Activated CD8-positive, alpha-beta memory T cell treated with anti-CD3 and anti-CD28 coated beads, Interleukin-2, amount 50 U/mL, for 24 hours (primary cell): ENCODE results near the gene TOMM22.

ENCODE experiments used
- DNase-seq: peaks from one replicate; pipeline ENCODE4 v3.0.0-alpha.2; 2020; ENCODE audit errors: extremely low read depth

The TOMM22 gene

DNA sequence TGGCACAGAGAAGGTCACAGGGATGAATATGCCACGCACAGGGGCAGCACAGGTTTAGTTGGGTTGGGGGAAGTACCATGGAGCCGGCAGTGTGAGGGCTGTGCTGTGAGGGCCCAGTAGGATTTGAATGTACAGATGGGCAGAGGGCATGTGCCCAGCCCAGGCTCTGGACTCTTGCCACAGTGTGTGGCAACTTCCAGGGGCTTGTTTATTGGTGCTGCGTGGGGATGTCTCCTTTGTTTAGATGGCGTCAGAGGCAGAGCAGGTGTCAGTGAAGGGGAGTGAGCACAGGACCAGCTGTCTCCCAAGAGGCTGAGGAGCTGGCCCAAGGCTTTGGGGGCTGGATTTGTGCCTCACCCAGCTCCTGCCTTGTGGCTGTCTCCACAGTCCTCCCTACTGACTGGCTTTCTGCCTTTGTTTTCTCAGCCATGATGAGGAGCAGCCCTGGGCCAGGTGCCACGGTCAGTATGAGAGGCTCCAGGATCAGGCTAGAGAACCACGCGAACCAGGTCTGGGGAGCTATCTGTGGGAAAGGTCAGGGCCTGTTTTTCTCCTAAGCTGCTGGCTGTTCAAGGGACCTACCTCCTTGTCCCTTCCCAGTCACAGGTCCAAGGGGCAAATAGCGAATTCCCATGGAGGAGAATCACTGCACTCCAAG is 52.1 kb downstream of the TOMM22 start:
- DNase-seq, result no peak

DNA sequence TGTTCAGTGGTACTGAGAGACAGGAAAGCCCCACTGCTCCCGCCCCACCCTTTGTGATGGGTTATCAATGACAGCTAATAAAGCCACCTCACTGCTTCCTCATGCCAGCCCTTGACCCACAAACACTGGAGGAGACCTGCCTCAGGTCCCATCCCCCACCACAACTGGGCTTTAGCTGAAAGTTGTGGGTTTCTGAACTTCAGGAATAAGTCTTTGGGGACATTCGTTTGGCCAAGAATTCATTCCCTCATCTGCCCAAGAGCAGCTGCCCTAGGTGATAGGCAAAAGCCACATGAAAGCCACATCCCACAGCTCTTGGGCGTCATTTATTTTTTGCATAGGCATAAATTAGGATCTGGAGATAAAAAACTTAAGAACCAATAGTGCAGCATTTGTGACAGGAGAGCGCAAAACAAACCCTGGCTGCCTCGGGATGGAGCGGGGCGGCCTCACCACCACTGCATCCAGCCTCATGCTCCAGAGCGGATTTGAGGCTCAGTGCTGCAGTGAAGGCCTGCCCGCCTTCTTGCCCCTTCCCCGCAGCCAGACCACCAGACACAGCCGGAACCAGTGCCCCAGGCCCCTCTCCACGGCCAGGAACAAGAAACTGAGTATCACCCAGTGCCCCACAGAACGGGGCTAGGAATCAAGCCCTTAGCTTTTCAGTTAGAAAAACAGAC is 52.8 kb downstream of the TOMM22 start:
- DNase-seq, result no peak
